SHP77 (cell line): ENCODE measurements around the gene IL17RC.

Experiments used
- DNase-seq, 2 experiments: peaks; one replicate each; lab custom pipeline; 2025; lab: John Stamatoyannopoulos, UW

IL17RC gene

GRCh38 chr3:9946112-9947024 is 29.5 kb downstream of the IL17RC start:
- peak; percentile 65 to 93 for DNase-seq

- DNase-seq = peak; percentile 71 to 79
These were observed 30.4 kb downstream of the IL17RC start for GRCh38 chr3:9947025-9947995.

- no peak for DNase-seq
These were observed 31.7 kb downstream of the IL17RC start for GRCh38 chr3:9948586-9948985.

- DNase-seq = no peak
These were observed 32.2 kb downstream of the IL17RC start for GRCh38 chr3:9949115-9949514.

- no peak for DNase-seq
These were observed 32.7 kb downstream of the IL17RC start for GRCh38 chr3:9949626-9950025.

GRCh38 chr3:9951126-9951525 is 34.2 kb downstream of the IL17RC start:
- DNase-seq = no peak

- no peak for DNase-seq
These were observed 34.7 kb downstream of the IL17RC start for GRCh38 chr3:9951598-9951961.

- peak; percentile 37 to 40 for DNase-seq
These were observed 35.3 kb downstream of the IL17RC start, which contains the start of gene PRRT3 for GRCh38 chr3:9951962-9952805. TSS of gene PRRT3 (minus strand) at chr3:9952408. CDS start at chr3:9950115, 2,293 bp downstream.

- peak; percentile 72 to 78 for DNase-seq
These were observed 38.2 kb downstream of the IL17RC start for GRCh38 chr3:9955067-9955502.

GRCh38 chr3:9955611-9956352 is 38.9 kb downstream of the IL17RC start:
- DNase-seq = no peak

- DNase-seq = no peak
These were observed 40.3 kb downstream of the IL17RC start for GRCh38 chr3:9957214-9957613.

GRCh38 chr3:9965200-9965875 is 48.4 kb downstream of the IL17RC start:
- DNase-seq = no peak

GRCh38 chr3:9966841-9967240 is 49.9 kb downstream of the IL17RC start:
- DNase-seq = no peak

GRCh38 chr3:9969632-9970019 is 52.7 kb downstream of the IL17RC start:
- no peak for DNase-seq

GRCh38 chr3:9970020-9970652 is 53.2 kb downstream of the IL17RC start:
- DNase-seq = no peak

- peak; percentile 36 to 59 for DNase-seq
These were observed 60.1 kb downstream of the IL17RC start for GRCh38 chr3:9976721-9977709.

GRCh38 chr3:9978710-9979305 is 61.9 kb downstream of the IL17RC start:
- DNase-seq = no peak

GRCh38 chr3:9980251-9980650 is 63.4 kb downstream of the IL17RC start:
- DNase-seq = no peak
